Mesendoderm (in vitro differentiated cells): Measurements from ENCODE around the gene ANKAR. TPM values are rescaled to one million over a fixed set of nuclear protein-coding genes. Genes with fewer than 3 reads are reported as not detected.

ENCODE experiments used
- DNase-seq: peaks from one replicate; pipeline ENCODE4 v3.0.0; 2013
- H2AK5ac ChIP-seq: 2 replicates; pipeline ENCODE4 v1.6.1; 2013; ENCODE audit warnings: low read length, inconsistent platforms
- H2BK120ac ChIP-seq: 2 replicates; pipeline ENCODE4 v1.6.1; 2013; ENCODE audit warnings: low read depth, mild to moderate bottlenecking, low read length, moderate library complexity, mixed read lengths
- H2BK15ac ChIP-seq: replicated peaks from 2 replicates; pipeline ENCODE4 v1.6.1; 2013; ENCODE audit warnings: low read depth, mild to moderate bottlenecking, moderate library complexity
- H2BK5ac ChIP-seq: 2 replicates; pipeline ENCODE4 v1.6.1; 2013; ENCODE audit warnings: low read length, inconsistent platforms
- H3K18ac ChIP-seq: 2 replicates; pipeline ENCODE4 v1.6.1; 2013; ENCODE audit warnings: mild to moderate bottlenecking, low read length, mixed read lengths
- H3K23ac ChIP-seq: one replicate; pipeline ENCODE4 v1.6.1; 2013; ENCODE audit warnings: low read length
- H3K27ac ChIP-seq: 2 replicates; pipeline ENCODE4 v1.5.1; 2013; ENCODE audit warnings: low read depth, mild to moderate bottlenecking, inconsistent platforms, low read length, moderate library complexity
- H3K27me3 ChIP-seq: 2 replicates; pipeline ENCODE4 v1.6.1; 2013; ENCODE audit warnings: low read length, control low read depth, mild to moderate bottlenecking, inconsistent platforms; ENCODE audit not compliant: insufficient read depth, poor library complexity
- H3K36me3 ChIP-seq: 2 replicates; pipeline ENCODE4 v1.6.1; 2013; ENCODE audit warnings: low read length, inconsistent platforms; ENCODE audit not compliant: control insufficient read depth, insufficient read depth
- H3K4ac ChIP-seq: one replicate; pipeline ENCODE4 v1.6.1; 2013; ENCODE audit warnings: low read depth, mild to moderate bottlenecking, low read length, moderate library complexity
- H3K4me1 ChIP-seq: 2 replicates; pipeline ENCODE4 v1.6.1; 2013; ENCODE audit warnings: low read depth, low read length, inconsistent platforms; ENCODE audit not compliant: control insufficient read depth
- H3K4me2 ChIP-seq: 2 replicates; pipeline ENCODE4 v1.6.1; 2013; ENCODE audit warnings: low read length
- H3K4me3 ChIP-seq: 2 replicates; pipeline ENCODE4 v1.5.1; 2013; ENCODE audit warnings: mild to moderate bottlenecking, low read length
- H3K56ac ChIP-seq: one replicate; pipeline ENCODE4 v1.6.1; 2013; ENCODE audit warnings: low read length
- H3K79me1 ChIP-seq: 2 replicates; pipeline ENCODE4 v1.6.1; 2013; ENCODE audit warnings: low read length, inconsistent platforms
- H3K79me2 ChIP-seq: 2 replicates; pipeline ENCODE4 v1.6.1; 2013; ENCODE audit warnings: mild to moderate bottlenecking, low read length; ENCODE audit not compliant: control insufficient read depth, insufficient read depth
- H3K9ac ChIP-seq: 2 replicates; pipeline ENCODE4 v1.6.1; 2013; ENCODE audit warnings: low read length, inconsistent platforms
- H4K5ac ChIP-seq: one replicate; pipeline ENCODE4 v1.6.1; 2013; ENCODE audit warnings: low read length
- H4K8ac ChIP-seq: one replicate; pipeline ENCODE4 v1.6.1; 2013; ENCODE audit warnings: low read depth, mild to moderate bottlenecking, control low read depth, low read length, moderate library complexity
- WGBS: extraction: QIAGEN DNeasy Blood & Tissue Kit; methylation state at CpG from one replicate; pipeline ENCODE4 v1.1.7; 2013; ENCODE audit warnings: low lambda C conversion rate, missing lambda C conversion rate; ENCODE audit not compliant: insufficient coverage; ENCODE audit errors: extremely low coverage; 5-methylcytosine and 5-hydroxymethylcytosine counted together
- polyA plus RNA-seq, 2 experiments: library from polyadenylated mRNA; stranded (reverse); fragments of 200-250 nt; gene quantifications; one replicate each; pipeline ENCODE4 v1.2.3, GENCODE V29; 2013

Gene ANKAR
- 0.88 TPM for polyA plus RNA-seq (2013, experiment 1 of 2)
- polyA plus RNA-seq (2013, experiment 2 of 2) = 1.1 TPM

- H3K27me3 ChIP-seq = no peaks in the 10 kb centered on the region
- H3K18ac ChIP-seq = peak within 1 kb of the TSS; percentile 68
- peak within 1 kb of the TSS; percentile 59 for H3K4me3 ChIP-seq
- H2BK5ac ChIP-seq = peak within 1 kb of the TSS; percentile 47
- H3K79me1 ChIP-seq = no peaks in the 10 kb centered on the region
- H3K4me1 ChIP-seq = no peaks in the 10 kb centered on the region
- no peak within 1 kb of the TSS for H2AK5ac ChIP-seq
- peak; percentile 94 for DNase-seq
- H2BK120ac ChIP-seq = no peak within 1 kb of the TSS
- H4K8ac ChIP-seq = no peak within 1 kb of the TSS
- peak within 1 kb of the TSS; percentile 91 for H3K4me2 ChIP-seq
- H4K5ac ChIP-seq = no peak within 1 kb of the TSS
- WGBS = no CpG with 5 or more reads among the region's 62 CpGs
- no peak within 1 kb of the TSS for H3K23ac ChIP-seq
- peak within 1 kb of the TSS; percentile 92 for H3K9ac ChIP-seq
- H3K36me3 ChIP-seq = no peaks in the 10 kb centered on the region
- no peak within 1 kb of the TSS for H2BK15ac ChIP-seq
- H3K27ac ChIP-seq = peak within 1 kb of the TSS; percentile 62
- H3K56ac ChIP-seq = peak within 1 kb of the TSS; percentile 96
- no peaks in the 10 kb centered on the region for H3K79me2 ChIP-seq
- peak within 1 kb of the TSS; percentile 43 for H3K4ac ChIP-seq
Observed at GRCh38 chr2:189674374-189675112, at the start of gene ANKAR. Gene ANKAR (plus strand): TSS chr2:189674670. CDS start chr2:189676491, 1,821 bp downstream.

- H3K36me3 ChIP-seq = no peaks in the 10 kb centered on the region
- no peaks in the 10 kb centered on the region for H3K79me2 ChIP-seq
- DNase-seq = no peak
- no peak overlapping the region for H3K23ac ChIP-seq
- H2BK15ac ChIP-seq = no peak overlapping the region
- no peak overlapping the region for H3K4me2 ChIP-seq
- H2BK120ac ChIP-seq = no peak overlapping the region
- H3K4ac ChIP-seq = no peak overlapping the region
- no peak overlapping the region for H3K27ac ChIP-seq
- H3K4me1 ChIP-seq = peaks cover 1% of the 10 kb centered on the region
- no peak overlapping the region for H2AK5ac ChIP-seq
- H3K9ac ChIP-seq = no peak overlapping the region
- no peak overlapping the region for H3K18ac ChIP-seq
- no peaks in the 10 kb centered on the region for H3K79me1 ChIP-seq
- no peak overlapping the region for H3K56ac ChIP-seq
- H4K8ac ChIP-seq = no peak overlapping the region
- H3K4me3 ChIP-seq = no peak overlapping the region
- WGBS = no CpG with 5 or more reads among the region's 2 CpGs
- H2BK5ac ChIP-seq = no peak overlapping the region
- no peak overlapping the region for H4K5ac ChIP-seq
- H3K27me3 ChIP-seq = no peaks in the 10 kb centered on the region
Observed at GRCh38 chr2:189625636-189626035, 48.8 kb upstream of the ANKAR start.

GRCh38 chr2:189627789-189628188 lies 46.7 kb upstream of the ANKAR start:
- no peaks in the 10 kb centered on the region for H3K79me1 ChIP-seq
- no peak overlapping the region for H2BK5ac ChIP-seq
- no peak overlapping the region for H2BK15ac ChIP-seq
- H3K4me3 ChIP-seq = no peak overlapping the region
- no peak overlapping the region for H3K18ac ChIP-seq
- no peak overlapping the region for H3K4me2 ChIP-seq
- no peak overlapping the region for H3K9ac ChIP-seq
- H3K4ac ChIP-seq = no peak overlapping the region
- no peak overlapping the region for H2AK5ac ChIP-seq
- no peak overlapping the region for H3K56ac ChIP-seq
- no peak for DNase-seq
- H3K27ac ChIP-seq = no peak overlapping the region
- H3K27me3 ChIP-seq = no peaks in the 10 kb centered on the region
- H2BK120ac ChIP-seq = no peak overlapping the region
- H3K36me3 ChIP-seq = no peaks in the 10 kb centered on the region
- no peaks in the 10 kb centered on the region for H3K79me2 ChIP-seq
- no peak overlapping the region for H4K5ac ChIP-seq
- no peak overlapping the region for H4K8ac ChIP-seq
- no CpG with 5 or more reads among the region's 1 CpG for WGBS
- no peak overlapping the region for H3K23ac ChIP-seq
- H3K4me1 ChIP-seq = no peaks in the 10 kb centered on the region

GRCh38 chr2:189628817-189629530 lies 45.5 kb upstream of the ANKAR start:
- H3K56ac ChIP-seq = no peak overlapping the region
- H2BK15ac ChIP-seq = no peak overlapping the region
- H3K23ac ChIP-seq = no peak overlapping the region
- no CpG with 5 or more reads among the region's 9 CpGs for WGBS
- no peak overlapping the region for H3K9ac ChIP-seq
- no peak overlapping the region for H3K4me3 ChIP-seq
- DNase-seq = peak; percentile 25
- no peaks in the 10 kb centered on the region for H3K79me1 ChIP-seq
- H2AK5ac ChIP-seq = no peak overlapping the region
- H3K18ac ChIP-seq = no peak overlapping the region
- no peak overlapping the region for H3K4ac ChIP-seq
- no peaks in the 10 kb centered on the region for H3K36me3 ChIP-seq
- no peaks in the 10 kb centered on the region for H3K4me1 ChIP-seq
- no peak overlapping the region for H2BK120ac ChIP-seq
- no peak overlapping the region for H3K4me2 ChIP-seq
- H3K79me2 ChIP-seq = no peaks in the 10 kb centered on the region
- no peak overlapping the region for H4K8ac ChIP-seq
- H3K27me3 ChIP-seq = no peaks in the 10 kb centered on the region
- H3K27ac ChIP-seq = no peak overlapping the region
- no peak overlapping the region for H2BK5ac ChIP-seq
- no peak overlapping the region for H4K5ac ChIP-seq

- H3K79me2 ChIP-seq = no peaks in the 10 kb centered on the region
- no peaks in the 10 kb centered on the region for H3K4me1 ChIP-seq
- H2BK120ac ChIP-seq = no peak overlapping the region
- no peak overlapping the region for H2BK5ac ChIP-seq
- H3K27me3 ChIP-seq = no peaks in the 10 kb centered on the region
- no peak overlapping the region for H3K56ac ChIP-seq
- H3K4me3 ChIP-seq = no peak overlapping the region
- no peak for DNase-seq
- H2AK5ac ChIP-seq = no peak overlapping the region
- no peak overlapping the region for H4K5ac ChIP-seq
- H3K36me3 ChIP-seq = no peaks in the 10 kb centered on the region
- H3K79me1 ChIP-seq = no peaks in the 10 kb centered on the region
- H3K27ac ChIP-seq = no peak overlapping the region
- no peak overlapping the region for H2BK15ac ChIP-seq
- no CpG with 5 or more reads among the region's 10 CpGs for WGBS
- H3K9ac ChIP-seq = no peak overlapping the region
- H3K4me2 ChIP-seq = no peak overlapping the region
- H3K23ac ChIP-seq = no peak overlapping the region
- H3K18ac ChIP-seq = no peak overlapping the region
- H4K8ac ChIP-seq = no peak overlapping the region
- no peak overlapping the region for H3K4ac ChIP-seq
Observed at GRCh38 chr2:189629531-189630453, 44.7 kb upstream of the ANKAR start.
